Trophoblast cell (in vitro differentiated cells and primary cell): Measurements from ENCODE around the gene ELFN1.

Source experiments
- DNase-seq, 2 donors: peaks; one replicate each; pipeline ENCODE4 v3.0.0-alpha.2; 2016
- H2AFZ ChIP-seq: 2 replicates; pipeline ENCODE4 v1.6.1; 2013; ENCODE audit warnings: low read length, moderate library complexity, mild to moderate bottlenecking; ENCODE audit not compliant: insufficient read depth, poor library complexity
- H2AK5ac ChIP-seq: 2 replicates; pipeline ENCODE4 v1.6.1; 2013; ENCODE audit warnings: mild to moderate bottlenecking, low read length
- H2BK120ac ChIP-seq: 2 replicates; pipeline ENCODE4 v1.6.1; 2013; ENCODE audit warnings: low read length, mild to moderate bottlenecking, moderate library complexity; ENCODE audit not compliant: insufficient read depth, poor library complexity
- H2BK12ac ChIP-seq: 2 replicates; pipeline ENCODE4 v1.6.1; 2013; ENCODE audit warnings: mild to moderate bottlenecking, low read length, moderate library complexity
- H2BK5ac ChIP-seq: 2 replicates; pipeline ENCODE4 v1.6.1; 2013; ENCODE audit warnings: low read length, low read depth, moderate library complexity, mild to moderate bottlenecking; ENCODE audit not compliant: poor library complexity
- H3K14ac ChIP-seq: 2 replicates; pipeline ENCODE4 v1.6.1; 2013; ENCODE audit warnings: mild to moderate bottlenecking, low read length
- H3K18ac ChIP-seq: 2 replicates; pipeline ENCODE4 v1.6.1; 2013; ENCODE audit warnings: mild to moderate bottlenecking, low read length
- H3K23ac ChIP-seq: 2 replicates; pipeline ENCODE4 v1.6.1; 2013; ENCODE audit warnings: low read length
- H3K27ac ChIP-seq: 2 replicates; pipeline ENCODE4 v1.5.1; 2013; ENCODE audit warnings: low read depth, mild to moderate bottlenecking, inconsistent platforms, low read length, moderate library complexity
- H3K27me3 ChIP-seq: 2 replicates; pipeline ENCODE4 v1.6.1; 2013; ENCODE audit warnings: inconsistent platforms, mild to moderate bottlenecking, low read length, moderate library complexity; ENCODE audit not compliant: insufficient read depth
- H3K36me3 ChIP-seq, 2 experiments: 1 replicate in 1 of 2; 2 replicates in 1 of 2; pipeline ENCODE4 v1.6.1; 2013; ENCODE audit warnings: low read length in 2 of 2, mild to moderate bottlenecking in 2 of 2, moderate library complexity in 1 of 2; ENCODE audit not compliant: insufficient read depth in 2 of 2, control insufficient read depth in 1 of 2
- H3K4ac ChIP-seq: 2 replicates; pipeline ENCODE4 v1.6.1; 2013; ENCODE audit warnings: low read depth, mild to moderate bottlenecking, low read length, moderate library complexity
- H3K4me1 ChIP-seq, 2 experiments: 1 replicate in 1 of 2; 2 replicates in 1 of 2; pipeline ENCODE4 v1.6.1; 2013; ENCODE audit warnings: low read length in 2 of 2, mild to moderate bottlenecking in 2 of 2, moderate library complexity in 1 of 2; ENCODE audit not compliant: insufficient read depth in 2 of 2, control insufficient read depth in 1 of 2
- H3K4me2 ChIP-seq: 2 replicates; pipeline ENCODE4 v1.6.1; 2013; ENCODE audit warnings: inconsistent platforms, mild to moderate bottlenecking, low read length, moderate library complexity
- H3K4me3 ChIP-seq: 2 replicates; pipeline ENCODE4 v1.5.1; 2013; ENCODE audit warnings: mild to moderate bottlenecking, low read depth, low read length, inconsistent platforms
- H3K79me1 ChIP-seq: one replicate; pipeline ENCODE4 v1.6.1; 2013; ENCODE audit warnings: low read length
- H3K79me2 ChIP-seq: 2 replicates; pipeline ENCODE4 v1.6.1; 2013; ENCODE audit warnings: low read length, mild to moderate bottlenecking; ENCODE audit not compliant: control insufficient read depth, insufficient read depth, poor library complexity
- H3K9ac ChIP-seq: 2 replicates; pipeline ENCODE4 v1.6.1; 2013; ENCODE audit warnings: mild to moderate bottlenecking, low read length
- H3K9me3 ChIP-seq: 2 replicates; pipeline ENCODE4 v1.6.1; 2013; ENCODE audit warnings: low read depth, mild to moderate bottlenecking, control low read depth, inconsistent platforms, low read length; ENCODE audit not compliant: insufficient read depth
- H4K12ac ChIP-seq: 2 replicates; pipeline ENCODE4 v1.6.1; 2013; ENCODE audit warnings: low read depth, mild to moderate bottlenecking, low read length, moderate library complexity
- H4K8ac ChIP-seq: 2 replicates; pipeline ENCODE4 v1.6.1; 2013; ENCODE audit warnings: low read depth, mild to moderate bottlenecking, low read length, moderate library complexity
- H4K91ac ChIP-seq: one replicate; pipeline ENCODE4 v1.6.1; 2013; ENCODE audit warnings: low read depth, mild to moderate bottlenecking, low read length, moderate library complexity
- WGBS: extraction: QIAGEN DNeasy Blood & Tissue Kit; methylation state at CpG from one replicate; pipeline ENCODE4 v1.1.7; 2013; ENCODE audit warnings: missing lambda C conversion rate; ENCODE audit not compliant: insufficient read length, insufficient coverage; ENCODE audit errors: extremely low coverage; 5-methylcytosine and 5-hydroxymethylcytosine counted together

Gene ELFN1

GRCh38 chr7:1757601-1758000 lies 87.5 kb downstream of the ELFN1 start:
- no peak overlapping the region for H3K14ac ChIP-seq
- H3K4ac ChIP-seq = no peak overlapping the region
- no CpG with 5 or more reads among the region's 13 CpGs for WGBS
- H3K36me3 ChIP-seq = no peaks in the 10 kb centered on the region
- H2BK12ac ChIP-seq = no peak overlapping the region
- H3K79me1 ChIP-seq = no peaks in the 10 kb centered on the region
- H4K8ac ChIP-seq = no peak overlapping the region
- H3K9ac ChIP-seq = no peak overlapping the region
- H4K12ac ChIP-seq = no peak overlapping the region
- no peak for DNase-seq
- H3K27me3 ChIP-seq = no peaks in the 10 kb centered on the region
- no peaks in the 10 kb centered on the region for H3K4me1 ChIP-seq
- no peak overlapping the region for H2AK5ac ChIP-seq
- H4K91ac ChIP-seq = no peak overlapping the region
- H2AFZ ChIP-seq = no peak overlapping the region
- H2BK120ac ChIP-seq = no peak overlapping the region
- H3K4me3 ChIP-seq = no peak overlapping the region
- H3K9me3 ChIP-seq = peaks cover 6% of the 10 kb centered on the region
- no peak overlapping the region for H3K18ac ChIP-seq
- no peak overlapping the region for H3K23ac ChIP-seq
- H3K79me2 ChIP-seq = no peaks in the 10 kb centered on the region
- H3K4me2 ChIP-seq = no peak overlapping the region
- no peak overlapping the region for H3K27ac ChIP-seq
- no peak overlapping the region for H2BK5ac ChIP-seq

GRCh38 chr7:1758028-1758858 lies 88.2 kb downstream of the ELFN1 start:
- H3K27ac ChIP-seq = no peak overlapping the region
- no peak overlapping the region for H3K4ac ChIP-seq
- H3K9ac ChIP-seq = no peak overlapping the region
- no peaks in the 10 kb centered on the region for H3K36me3 ChIP-seq
- H3K79me1 ChIP-seq = no peaks in the 10 kb centered on the region
- H4K91ac ChIP-seq = no peak overlapping the region
- no CpG with 5 or more reads among the region's 15 CpGs for WGBS
- no peaks in the 10 kb centered on the region for H3K79me2 ChIP-seq
- DNase-seq = peak in 1 of 2 donors; percentile 7
- no peak overlapping the region for H2BK12ac ChIP-seq
- H2BK120ac ChIP-seq = no peak overlapping the region
- peaks cover 7% of the 10 kb centered on the region for H3K9me3 ChIP-seq
- H2AK5ac ChIP-seq = no peak overlapping the region
- H2BK5ac ChIP-seq = no peak overlapping the region
- H4K8ac ChIP-seq = no peak overlapping the region
- H3K4me2 ChIP-seq = no peak overlapping the region
- no peaks in the 10 kb centered on the region for H3K27me3 ChIP-seq
- no peak overlapping the region for H3K14ac ChIP-seq
- no peak overlapping the region for H3K4me3 ChIP-seq
- H3K18ac ChIP-seq = no peak overlapping the region
- H2AFZ ChIP-seq = no peak overlapping the region
- H3K4me1 ChIP-seq = no peaks in the 10 kb centered on the region
- no peak overlapping the region for H3K23ac ChIP-seq
- H4K12ac ChIP-seq = no peak overlapping the region

- Histone ChIP-seq H2BK12ac (no peak overlapping the region), H3K27me3 (no peaks in the 10 kb centered on the region), H2BK120ac (no peak overlapping the region), H3K14ac (no peak overlapping the region), H3K79me2 (no peaks in the 10 kb centered on the region), H3K4me1 (no peaks in the 10 kb centered on the region), H3K23ac (no peak overlapping the region), H4K12ac (no peak overlapping the region), H3K9me3 (peaks cover 12% of the 10 kb centered on the region), H3K36me3 (no peaks in the 10 kb centered on the region), H3K4ac (no peak overlapping the region), H2AFZ (no peak overlapping the region), H4K91ac (no peak overlapping the region), H3K18ac (no peak overlapping the region), H3K4me2 (no peak overlapping the region), H3K79me1 (no peaks in the 10 kb centered on the region), H2AK5ac (no peak overlapping the region), H3K9ac (no peak overlapping the region), H4K8ac (no peak overlapping the region), H2BK5ac (no peak overlapping the region), H3K27ac (no peak overlapping the region), H3K4me3 (peak overlapping the region; percentile 18)
- WGBS = no CpG with 5 or more reads among the region's 32 CpGs
- DNase-seq = no peak
These were observed 88.9 kb downstream of the ELFN1 start for GRCh38 chr7:1758859-1759521.

GRCh38 chr7:1761097-1761496 lies 91.0 kb downstream of the ELFN1 start:
- H3K27ac ChIP-seq = no peak overlapping the region
- H3K27me3 ChIP-seq = no peaks in the 10 kb centered on the region
- no peaks in the 10 kb centered on the region for H3K4me1 ChIP-seq
- peaks cover 14% of the 10 kb centered on the region for H3K9me3 ChIP-seq
- no peaks in the 10 kb centered on the region for H3K36me3 ChIP-seq
- H3K18ac ChIP-seq = no peak overlapping the region
- WGBS = no CpG with 5 or more reads among the region's 13 CpGs
- H3K9ac ChIP-seq = no peak overlapping the region
- H2BK5ac ChIP-seq = no peak overlapping the region
- no peaks in the 10 kb centered on the region for H3K79me2 ChIP-seq
- no peak overlapping the region for H2AFZ ChIP-seq
- H3K4ac ChIP-seq = no peak overlapping the region
- H3K23ac ChIP-seq = no peak overlapping the region
- no peak overlapping the region for H2BK120ac ChIP-seq
- H3K4me2 ChIP-seq = no peak overlapping the region
- H3K79me1 ChIP-seq = no peaks in the 10 kb centered on the region
- H3K14ac ChIP-seq = no peak overlapping the region
- no peak overlapping the region for H2BK12ac ChIP-seq
- no peak overlapping the region for H3K4me3 ChIP-seq
- no peak overlapping the region for H4K12ac ChIP-seq
- H4K91ac ChIP-seq = no peak overlapping the region
- no peak overlapping the region for H4K8ac ChIP-seq
- no peak overlapping the region for H2AK5ac ChIP-seq
- no peak for DNase-seq
